MCF 10A (cell line): ENCODE results near the gene MRPS6. TPM values are rescaled to one million over a fixed set of nuclear protein-coding genes. Genes with fewer than 3 reads are reported as not detected.
A peak's percentile ranks its signal among the peaks of the same experiment; 100 is the strongest.

Experiments
- BruUV-seq: library from RNA; stranded (reverse); fragments of 400-500 nt; replicated peaks from 2 replicates; lab custom pipeline; 2021; lab: Mats Ljungman, UMichigan
- CTCF ChIA-PET: fragments of 300-600 bp; sonication (Branson Sonifier 250); formaldehyde crosslinking; extraction: SDS; loops from one replicate; lab custom pipeline; 2021; ENCODE audit warnings: antibody characterized with exemption, inconsistent platforms; lab: Yijun Ruan, JAX
- POLR2A ChIA-PET: fragments of 300-600, 350-650 bp; sonication (Branson Sonifier 250); formaldehyde crosslinking; extraction: SDS; loops from one replicate; lab custom pipeline; 2020; ENCODE audit warnings: antibody characterized with exemption, inconsistent platforms; lab: Yijun Ruan, JAX
- DNase-seq: peaks from one replicate; pipeline ENCODE4 v3.0.0-alpha.2; 2018; ENCODE audit not compliant: unreplicated experiment
- H3K27ac Mint-ChIP-seq: one replicate; pipeline ENCODE4 v1.8.0; 2022; ENCODE audit warnings: mild to moderate bottlenecking, low read depth, mixed read lengths; ENCODE audit not compliant: unreplicated experiment
- H3K27me3 Mint-ChIP-seq: one replicate; pipeline ENCODE4 v1.8.0; 2022; ENCODE audit warnings: mixed read lengths; ENCODE audit not compliant: insufficient read depth, unreplicated experiment
- H3K36me3 Mint-ChIP-seq: one replicate; pipeline ENCODE4 v1.8.0; 2022; ENCODE audit warnings: mild to moderate bottlenecking, moderate library complexity, mixed read lengths; ENCODE audit not compliant: insufficient read depth, unreplicated experiment
- H3K4me1 Mint-ChIP-seq: one replicate; pipeline ENCODE4 v1.8.0; 2022; ENCODE audit warnings: mixed read lengths; ENCODE audit not compliant: insufficient read depth, unreplicated experiment
- H3K4me3 Mint-ChIP-seq: one replicate; pipeline ENCODE4 v1.8.0; 2022; ENCODE audit warnings: mild to moderate bottlenecking, moderate library complexity, mixed read lengths; ENCODE audit not compliant: unreplicated experiment
- H3K9me3 Mint-ChIP-seq: one replicate; pipeline ENCODE4 v1.8.0; 2022; ENCODE audit warnings: mixed read lengths; ENCODE audit not compliant: unreplicated experiment
- CTCF ChIP-seq: fragments of 200-600 bp; IDR thresholded peaks from one replicate; pipeline ENCODE4 v1.8.0; 2022; ENCODE audit warnings: antibody characterized with exemption, mild to moderate bottlenecking; ENCODE audit not compliant: unreplicated experiment
- intact Hi-C: fragments of 100-400 bp; cut with micrococcal nuclease; formaldehyde crosslinking; loops from 2 replicates; pipeline ENCODE4 v1.14.1; 2022
- total RNA-seq: library from RNA; stranded (reverse); gene quantifications from 2 replicates; pipeline ENCODE4 v1.2.3, GENCODE V29; 2022

MRPS6 gene
- total RNA-seq, 1 experiment from 2014 or later: 86.0 TPM

GRCh38 chr21:34075760-34076660 lies 2.6 kb downstream of the MRPS6 start:
- POLR2A ChIA-PET: interaction anchor here (0.6 to 5.2 kb wide), 13 partner anchors 9 to 164 kb away, joined by 3 to 45 read pairs (median 10); partner anchors contain the start of gene ATP5PO
- Mint-ChIP-seq H3K4me3 (peak overlapping the region; percentile 91), H3K36me3 (peaks cover 7% of the 10 kb centered on the region), H3K27me3 (no peaks in the 10 kb centered on the region), H3K4me1 (peaks cover 57% of the 10 kb centered on the region), H3K27ac (peak overlapping the region; percentile 93), H3K9me3 (no peaks in the 10 kb centered on the region)
- no peak for TF ChIP-seq CTCF
- intact Hi-C loops: loop anchor here (2.0 to 5.0 kb wide), 3 partner anchors 99 to 271 kb away; no protein-coding TSS in a partner anchor
- CTCF ChIA-PET: interaction anchor here (0.6 to 4.2 kb wide), 5 partner anchors 33 to 210 kb away, joined by 3 to 31 read pairs (median 4); no protein-coding TSS in a partner anchor
- BruUV-seq: no TSS peak
- DNase-seq: peak; percentile 41

GRCh38 chr21:34076835-34077234 lies 3.5 kb downstream of the MRPS6 start:
- BruUV-seq: no TSS peak
- no peak for TF ChIP-seq CTCF

GRCh38 chr21:34077888-34078287 lies 4.5 kb downstream of the MRPS6 start:
- Mint-ChIP-seq H3K9me3 (no peaks in the 10 kb centered on the region), H3K4me3 (no peak overlapping the region), H3K36me3 (peaks cover 7% of the 10 kb centered on the region), H3K4me1 (peaks cover 63% of the 10 kb centered on the region), H3K27ac (no peak overlapping the region), H3K27me3 (no peaks in the 10 kb centered on the region)
- DNase-seq: no peak
- POLR2A ChIA-PET: interaction anchor here (0.6 to 1.6 kb wide), 4 partner anchors 9 to 581 kb away, joined by 3 to 7 read pairs (median 3); no protein-coding TSS in a partner anchor
- intact Hi-C loops: loop anchor here (5.0 kb wide), 1 partner anchor 269 kb away; no protein-coding TSS in a partner anchor
- CTCF ChIA-PET: interaction anchor here (0.9 to 1.4 kb wide), 2 partner anchors 154 to 270 kb away, joined by 4 to 6 read pairs; no protein-coding TSS in a partner anchor
- no TSS peak for BruUV-seq
- no peak for TF ChIP-seq CTCF

More at GRCh38 chr21:34076835-34077234, 3.5 kb downstream of the MRPS6 start:
- Mint-ChIP-seq H3K27ac (peak overlapping the region; percentile 93), H3K4me1 (peaks cover 60% of the 10 kb centered on the region), H3K27me3 (no peaks in the 10 kb centered on the region), H3K4me3 (peak overlapping the region; percentile 31), H3K9me3 (no peaks in the 10 kb centered on the region), H3K36me3 (peaks cover 7% of the 10 kb centered on the region)
- POLR2A ChIA-PET: interaction anchor here (1.0 to 5.2 kb wide), 6 partner anchors 10 to 153 kb away, joined by 3 to 45 read pairs (median 32); no protein-coding TSS in a partner anchor
- CTCF ChIA-PET: interaction anchor here (0.7 to 1.4 kb wide), 4 partner anchors 32 to 153 kb away, joined by 3 to 4 read pairs (median 4); no protein-coding TSS in a partner anchor
- intact Hi-C loops: loop anchor here (5.0 kb wide), 1 partner anchor 270 kb away; no protein-coding TSS in a partner anchor
- no peak for DNase-seq

GRCh38 chr21:34078915-34079314 lies 5.5 kb downstream of the MRPS6 start:
- Mint-ChIP-seq H3K4me1 (peaks cover 63% of the 10 kb centered on the region), H3K36me3 (peaks cover 7% of the 10 kb centered on the region)
- no peak for DNase-seq

More at GRCh38 chr21:34078915-34079314, 5.5 kb downstream of the MRPS6 start:
- Mint-ChIP-seq H3K27me3 (no peaks in the 10 kb centered on the region), H3K27ac (peak overlapping the region; percentile 27), H3K9me3 (no peaks in the 10 kb centered on the region), H3K4me3 (no peak overlapping the region)
- CTCF ChIA-PET: interaction anchor here (0.9 to 1.2 kb wide), 2 partner anchors 155 to 269 kb away, joined by 4 to 6 read pairs; no protein-coding TSS in a partner anchor
- BruUV-seq: no TSS peak
- no peak for TF ChIP-seq CTCF
- POLR2A ChIA-PET: no interaction called here
- intact Hi-C loops: loop anchor here (5.0 kb wide), 1 partner anchor 268 kb away; no protein-coding TSS in a partner anchor
